Measurements from ENCODE around the gene TMEM116.
"Not testable (repeated sequence)": the region's sequence is repeated elsewhere in the genome, so short reads cannot be mapped to it uniquely, and the experiment has no call there.

Gene TMEM116

DNA sequence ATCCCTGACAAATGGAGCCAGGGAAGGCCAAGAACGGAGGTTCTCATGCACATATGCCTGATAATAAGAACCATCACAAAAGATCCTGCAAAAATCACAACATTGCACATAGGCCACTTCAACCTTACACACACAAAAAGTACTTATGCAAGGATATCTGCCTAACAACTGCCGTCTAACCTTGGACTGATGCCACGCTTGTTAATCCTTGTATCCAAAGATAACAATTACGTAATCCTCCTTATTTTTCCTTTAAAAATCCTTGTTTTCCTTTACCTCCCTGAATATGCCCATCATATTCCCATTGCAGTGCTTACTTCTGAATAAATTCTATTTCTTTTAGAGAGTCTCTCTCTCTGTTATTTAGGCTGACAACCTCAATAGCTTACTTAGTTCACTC is 59.5 kb downstream of the TMEM116 start:
- in situ Hi-C loops (cut with MboI; ENCODE audit: low sequenced_read_pairs, unreplicated experiment): no loop called here
- DNase-seq (ENCODE audit: low spot score): no peak
- TF ChIP-seq CTCF (IDR thresholded peaks at IDR 0.05; ENCODE audit: borderline replicate concordance, control extremely low read depth, extremely low read depth, insufficient read depth, missing control alignments): no peak

GRCh38 chr12:111952084-111952787 is 60.7 kb downstream of the TMEM116 start:
- in situ Hi-C loops (cut with MboI; ENCODE audit: low sequenced_read_pairs, unreplicated experiment); DNase-seq (ENCODE audit: low spot score): not testable (repeated sequence)

DNA sequence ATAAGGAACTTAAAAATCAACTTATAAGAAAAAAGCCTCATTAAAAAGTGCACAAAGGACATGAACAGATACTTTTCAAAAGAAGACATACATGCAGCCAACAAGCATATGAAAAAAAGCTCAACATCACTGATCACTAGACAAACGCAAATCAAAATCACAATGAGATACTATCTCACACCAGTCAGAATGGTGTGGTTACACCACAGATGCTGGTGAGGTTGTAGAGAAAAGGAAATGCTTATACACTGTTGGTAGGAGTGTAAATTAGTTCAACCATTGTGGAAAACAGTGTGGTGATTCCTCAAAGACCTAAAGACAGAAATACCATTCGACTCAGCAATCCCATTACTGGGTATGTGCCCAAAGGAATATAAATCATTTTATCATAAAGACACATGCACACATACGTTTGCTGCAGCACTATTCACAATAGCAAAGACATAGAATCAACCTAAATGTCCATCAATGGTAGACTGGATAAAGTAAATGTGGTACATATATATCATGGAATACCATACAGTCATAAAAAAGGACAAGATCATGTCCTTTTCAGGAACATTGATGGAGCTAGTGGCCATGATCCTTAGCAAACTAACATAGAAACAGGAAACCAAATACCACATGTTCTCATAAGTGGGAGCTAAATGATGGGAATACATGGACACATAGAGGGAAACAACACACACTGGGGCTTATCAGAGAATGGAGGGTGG is 61.8 kb downstream of the TMEM116 start:
- DNase-seq (ENCODE audit: low spot score); in situ Hi-C loops (cut with MboI; ENCODE audit: low sequenced_read_pairs, unreplicated experiment): not testable (repeated sequence)

GRCh38 chr12:111943929-111944328 is 69.0 kb downstream of the TMEM116 start:
- no peak for TF ChIP-seq CTCF (IDR thresholded peaks at IDR 0.05; ENCODE audit: borderline replicate concordance, control extremely low read depth, extremely low read depth, insufficient read depth, missing control alignments)
- DNase-seq (ENCODE audit: low spot score): no peak
- in situ Hi-C loops (cut with MboI; ENCODE audit: low sequenced_read_pairs, unreplicated experiment): loop anchor here (25.0 kb wide), 1 partner anchor 443 kb away; the partner anchor contains the start of gene HECTD4

DNA sequence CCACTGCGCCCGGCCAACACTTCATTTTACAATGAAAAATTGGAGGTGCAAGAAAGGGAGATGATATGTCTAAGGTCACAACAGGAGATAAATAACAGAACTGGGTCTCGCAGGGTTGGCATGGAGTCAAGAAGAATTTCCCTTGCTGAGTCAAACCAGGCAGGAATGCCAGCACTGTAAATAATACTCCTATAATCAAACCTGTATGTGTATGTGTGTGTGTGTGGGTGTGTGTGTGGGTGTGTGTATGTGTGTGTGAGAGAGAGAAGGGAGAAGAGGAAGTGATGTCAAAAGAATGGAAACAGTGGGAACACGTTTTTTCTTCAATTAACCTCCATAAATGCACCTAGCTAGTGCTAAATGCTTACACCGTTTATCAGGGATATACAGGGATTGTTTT is 70.4 kb downstream of the TMEM116 start:
- in situ Hi-C loops (cut with MboI; ENCODE audit: low sequenced_read_pairs, unreplicated experiment): loop anchor here (25.0 kb wide), 1 partner anchor 445 kb away; the partner anchor contains the start of gene HECTD4
- no peak for TF ChIP-seq CTCF (IDR thresholded peaks at IDR 0.05; ENCODE audit: borderline replicate concordance, control extremely low read depth, extremely low read depth, insufficient read depth, missing control alignments)
- no peak for DNase-seq (ENCODE audit: low spot score)

DNA sequence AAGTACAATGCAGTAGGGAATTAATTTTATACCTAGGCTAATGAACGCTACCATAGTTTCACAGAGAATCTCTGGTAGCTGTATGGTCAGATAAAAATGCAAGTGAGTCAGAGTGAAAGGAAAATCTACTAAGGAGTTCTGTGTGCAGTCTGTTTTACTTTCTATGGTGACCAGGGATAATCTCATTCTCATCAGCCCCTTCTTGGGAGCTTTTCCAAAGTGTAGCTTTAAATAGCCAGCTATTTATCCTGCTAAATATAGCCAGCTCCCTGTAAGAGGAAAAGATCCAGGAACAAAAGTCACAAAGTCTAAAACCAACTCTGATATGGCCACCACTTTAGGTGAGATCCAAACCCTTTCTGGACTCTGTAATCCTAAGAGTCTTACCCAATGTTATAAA is 75.5 kb downstream of the TMEM116 start:
- no peak for DNase-seq (ENCODE audit: low spot score)
- no peak for TF ChIP-seq CTCF (IDR thresholded peaks at IDR 0.05; ENCODE audit: borderline replicate concordance, control extremely low read depth, extremely low read depth, insufficient read depth, missing control alignments)
- in situ Hi-C loops (cut with MboI; ENCODE audit: low sequenced_read_pairs, unreplicated experiment): loop anchor here (25.0 kb wide), 1 partner anchor 450 kb away; the partner anchor contains the start of gene HECTD4

GRCh38 chr12:111936869-111937268 is 76.1 kb downstream of the TMEM116 start:
- no peak for DNase-seq (ENCODE audit: low spot score)
- no peak for TF ChIP-seq CTCF (IDR thresholded peaks at IDR 0.05; ENCODE audit: borderline replicate concordance, control extremely low read depth, extremely low read depth, insufficient read depth, missing control alignments)
- in situ Hi-C loops (cut with MboI; ENCODE audit: low sequenced_read_pairs, unreplicated experiment): loop anchor here (25.0 kb wide), 1 partner anchor 450 kb away; the partner anchor contains the start of gene HECTD4
